Brain microvascular endothelial cell (primary cell): ENCODE data around the gene LRCH4.

Experiments used
- DNase-seq: peaks from one replicate; pipeline ENCODE4 v3.0.0-alpha.2; 2020
- H3K27ac ChIP-seq: fragments of 250-450 bp; sonication (Bioruptor Pico); 2 replicates; pipeline ENCODE4 v1.5.1; 2020; ENCODE audit warnings: mild to moderate bottlenecking, moderate library complexity
- H3K27me3 ChIP-seq: fragments of 250-450 bp; sonication (Bioruptor Pico); replicated peaks from 2 replicates; pipeline ENCODE4 v1.5.1; 2020; ENCODE audit warnings: mild to moderate bottlenecking
- H3K36me3 ChIP-seq: fragments of 250-450 bp; sonication (Bioruptor Pico); replicated peaks from 2 replicates; pipeline ENCODE4 v1.5.1; 2020; ENCODE audit warnings: mild to moderate bottlenecking
- H3K4me3 ChIP-seq: 2 replicates; pipeline ENCODE4 v1.5.1; 2011; ENCODE audit warnings: low read depth, mild to moderate bottlenecking, control low read depth, low read length, moderate library complexity
- in situ Hi-C: cut with HindIII; loops from 2 replicates; pipeline ENCODE4 v1.10.0; 2017; ENCODE audit warnings: low sequenced_read_pairs, low pct_ligation_motif_present
- TF ChIP-seq, protein P1 (sequence below): IDR thresholded peaks from 2 replicates; pipeline ENCODE4 v1.5.1; 2011; ENCODE audit warnings: low read depth, mild to moderate bottlenecking, moderate library complexity, low read length, control low read depth, inconsistent platforms; ENCODE audit errors: missing control alignments

LRCH4 gene

DNA sequence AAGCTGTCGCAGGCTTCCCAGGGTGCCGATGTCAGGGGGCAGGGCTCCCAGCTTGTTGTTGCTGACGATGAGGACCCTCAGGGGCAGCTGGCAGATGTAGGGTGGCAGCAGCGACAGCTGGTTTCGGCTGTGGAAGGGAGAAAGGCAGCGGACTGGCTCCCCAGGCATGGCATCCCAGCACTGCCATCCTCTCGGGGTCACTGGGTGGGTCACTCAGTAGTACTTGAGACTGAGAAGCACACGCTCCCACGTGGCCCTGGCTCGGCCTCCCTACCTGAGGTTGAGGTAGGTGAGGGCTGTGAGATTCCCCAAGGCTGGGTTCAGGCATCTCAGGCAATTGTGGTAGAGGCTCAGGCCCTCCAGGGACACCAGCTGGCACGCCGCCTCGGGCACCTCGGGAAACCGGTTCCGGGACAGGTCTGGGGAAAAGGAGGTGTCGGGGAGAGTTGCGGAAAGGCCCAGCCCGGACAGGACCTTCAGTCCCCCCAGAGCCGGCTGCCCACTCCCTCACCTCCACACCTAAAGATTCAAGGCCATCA, 3.8 kb downstream of the LRCH4 start:
- in situ Hi-C loops, result no loop called here
- DNase-seq, result no peak
- Histone ChIP-seq H3K4me3 (no peak overlapping the region), H3K27me3 (no peaks in the 10 kb centered on the region), H3K36me3 (peaks cover 50% of the 10 kb centered on the region), H3K27ac (no peak overlapping the region)
- TF ChIP-seq, protein P1, sequence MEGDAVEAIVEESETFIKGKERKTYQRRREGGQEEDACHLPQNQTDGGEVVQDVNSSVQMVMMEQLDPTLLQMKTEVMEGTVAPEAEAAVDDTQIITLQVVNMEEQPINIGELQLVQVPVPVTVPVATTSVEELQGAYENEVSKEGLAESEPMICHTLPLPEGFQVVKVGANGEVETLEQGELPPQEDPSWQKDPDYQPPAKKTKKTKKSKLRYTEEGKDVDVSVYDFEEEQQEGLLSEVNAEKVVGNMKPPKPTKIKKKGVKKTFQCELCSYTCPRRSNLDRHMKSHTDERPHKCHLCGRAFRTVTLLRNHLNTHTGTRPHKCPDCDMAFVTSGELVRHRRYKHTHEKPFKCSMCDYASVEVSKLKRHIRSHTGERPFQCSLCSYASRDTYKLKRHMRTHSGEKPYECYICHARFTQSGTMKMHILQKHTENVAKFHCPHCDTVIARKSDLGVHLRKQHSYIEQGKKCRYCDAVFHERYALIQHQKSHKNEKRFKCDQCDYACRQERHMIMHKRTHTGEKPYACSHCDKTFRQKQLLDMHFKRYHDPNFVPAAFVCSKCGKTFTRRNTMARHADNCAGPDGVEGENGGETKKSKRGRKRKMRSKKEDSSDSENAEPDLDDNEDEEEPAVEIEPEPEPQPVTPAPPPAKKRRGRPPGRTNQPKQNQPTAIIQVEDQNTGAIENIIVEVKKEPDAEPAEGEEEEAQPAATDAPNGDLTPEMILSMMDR, result no peak

DNA sequence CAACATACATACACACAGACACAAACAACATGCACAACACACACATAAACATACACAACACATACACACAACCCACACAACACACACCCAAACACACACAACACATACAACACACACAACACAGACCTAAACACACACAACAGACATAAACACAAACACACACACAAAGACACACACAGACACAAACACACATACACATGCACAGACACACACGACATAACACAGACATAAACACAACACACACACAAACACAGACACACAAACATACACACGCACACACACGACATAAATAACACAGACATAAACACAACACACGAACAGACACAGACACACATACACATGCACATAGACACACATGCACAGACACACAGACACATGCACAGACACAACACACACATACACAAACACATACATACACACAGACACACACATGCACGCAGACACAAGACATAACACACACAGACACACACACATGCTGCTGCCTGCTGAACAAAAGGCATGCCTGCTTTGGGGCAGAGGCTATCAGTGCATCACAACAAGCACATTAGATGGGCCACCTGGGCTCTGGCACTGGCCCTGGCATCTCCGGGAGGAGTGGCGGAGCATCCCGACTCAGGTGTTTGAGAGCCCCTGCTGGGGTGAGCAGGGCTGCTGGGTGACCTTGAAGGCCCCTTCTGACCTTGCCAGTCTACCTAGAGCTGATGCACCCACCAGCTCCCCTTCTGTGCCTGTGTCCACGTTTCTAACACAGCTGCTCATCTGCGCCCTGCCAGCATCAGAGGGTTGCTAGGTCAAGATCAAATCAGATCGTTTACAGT, 5.3 kb downstream of the LRCH4 start:
- Histone ChIP-seq H3K36me3 (peaks cover 64% of the 10 kb centered on the region), H3K4me3 (no peak overlapping the region), H3K27me3 (no peaks in the 10 kb centered on the region), H3K27ac (no peak overlapping the region)
- DNase-seq, result no peak
- TF ChIP-seq, protein P1, result no peak
- in situ Hi-C loops, result no loop called here

DNA sequence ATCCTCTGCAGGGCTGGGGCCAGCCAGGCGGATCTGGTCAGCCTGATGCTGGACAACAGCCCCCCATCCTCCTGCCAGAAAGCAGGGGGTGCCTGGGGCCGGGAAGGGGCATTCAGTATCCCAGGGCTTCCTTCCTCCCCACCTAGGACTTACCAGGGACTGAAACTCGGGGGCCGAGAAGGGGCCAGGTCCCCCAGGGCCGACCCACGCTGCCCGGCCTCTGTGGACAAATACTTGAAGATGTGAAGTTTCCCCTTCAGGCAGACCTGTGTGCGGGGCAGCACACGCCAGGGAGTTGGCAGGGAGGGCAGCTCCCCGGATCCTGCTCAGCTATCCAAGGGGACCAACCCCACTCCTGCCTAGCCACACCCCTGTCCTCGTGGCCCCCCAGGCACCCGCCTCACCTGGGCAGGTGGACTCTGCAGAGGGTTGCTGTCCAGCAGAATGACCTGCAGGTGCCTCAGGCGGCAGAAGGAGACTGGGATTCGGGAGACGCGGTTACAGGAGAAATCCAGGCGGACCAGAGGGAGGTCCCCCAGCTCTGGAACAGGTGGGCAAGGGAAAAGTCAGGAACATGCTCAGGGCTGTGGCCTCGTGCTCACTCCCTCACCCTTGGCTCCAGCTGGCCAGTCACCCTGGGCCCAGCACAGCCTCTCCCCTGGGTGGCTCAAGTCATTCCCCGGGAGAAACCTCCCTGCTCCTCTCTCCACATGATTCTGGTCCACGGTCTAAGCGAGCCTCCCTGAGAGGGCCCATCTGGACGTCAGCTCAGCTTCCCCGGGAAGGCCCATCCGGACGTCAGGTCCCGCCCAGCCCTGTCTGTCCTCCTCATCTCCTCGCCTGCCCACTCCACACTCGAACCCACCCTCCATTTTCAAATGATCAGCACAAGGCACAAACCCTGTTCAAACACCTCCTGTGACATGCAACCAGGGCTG, 7.4 kb downstream of the LRCH4 start:
- H3K36me3 ChIP-seq, result peaks cover 81% of the 10 kb centered on the region
- TF ChIP-seq, protein P1, result no peak
- H3K27me3 ChIP-seq, result no peaks in the 10 kb centered on the region
- H3K27ac ChIP-seq, result no peak overlapping the region
- no peak for DNase-seq
- in situ Hi-C loops, result no loop called here
- no peak overlapping the region for H3K4me3 ChIP-seq

DNA sequence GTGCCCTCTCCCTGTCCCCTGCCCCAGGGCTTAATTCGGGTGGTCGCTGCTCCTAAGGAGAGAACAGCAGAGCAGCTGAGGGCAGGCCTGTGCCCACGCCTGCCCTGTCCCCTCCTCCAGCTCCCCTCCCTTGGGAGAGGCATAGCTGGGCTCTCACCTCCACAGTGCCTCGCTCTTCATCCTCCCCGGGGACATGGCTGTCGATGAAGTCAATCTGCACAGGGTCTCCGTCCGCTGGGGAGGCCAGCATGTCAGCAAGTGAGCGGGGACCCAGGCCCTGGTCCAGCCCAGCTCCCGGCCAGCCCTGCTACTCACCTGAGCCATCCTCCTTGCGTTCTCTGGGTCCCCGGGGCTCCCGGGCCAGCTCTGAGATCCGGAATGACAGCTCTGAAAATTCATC, 8.4 kb downstream of the LRCH4 start:
- in situ Hi-C loops, result no loop called here
- DNase-seq, result no peak
- Histone ChIP-seq H3K27me3 (no peaks in the 10 kb centered on the region), H3K36me3 (peaks cover 82% of the 10 kb centered on the region), H3K27ac (no peak overlapping the region), H3K4me3 (no peak overlapping the region)
- TF ChIP-seq, protein P1, result no peak

DNA sequence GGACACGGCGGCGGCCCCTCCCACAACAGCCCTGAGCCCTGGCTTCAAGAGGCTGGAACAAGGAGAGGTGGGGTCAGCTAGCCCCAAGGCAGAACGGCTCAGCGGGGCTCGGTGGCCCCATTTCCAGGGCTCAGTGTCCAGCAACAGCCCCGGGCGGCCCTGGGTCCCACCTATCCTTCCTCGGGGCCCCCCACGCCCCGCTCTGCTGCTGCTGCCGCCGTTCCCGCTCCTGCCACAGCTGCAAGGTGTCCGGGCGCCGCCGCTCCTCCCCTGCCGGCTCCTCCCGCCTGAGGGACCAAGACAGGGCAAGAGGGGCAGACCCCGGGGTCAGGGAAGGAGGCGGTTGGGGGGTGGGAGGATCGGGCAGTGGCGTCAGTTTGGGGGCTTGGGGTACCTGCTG, 8.8 kb downstream of the LRCH4 start:
- in situ Hi-C loops, result no loop called here
- H3K36me3 ChIP-seq, result peaks cover 78% of the 10 kb centered on the region
- H3K27me3 ChIP-seq, result no peaks in the 10 kb centered on the region
- TF ChIP-seq, protein P1, result no peak
- no peak for DNase-seq
- H3K27ac ChIP-seq, result no peak overlapping the region
- H3K4me3 ChIP-seq, result no peak overlapping the region
